ENCODE measurements around the gene ASGR1.
A peak's percentile ranks its signal among the peaks of the same experiment; 100 is the strongest.

Gene ASGR1, protein sequence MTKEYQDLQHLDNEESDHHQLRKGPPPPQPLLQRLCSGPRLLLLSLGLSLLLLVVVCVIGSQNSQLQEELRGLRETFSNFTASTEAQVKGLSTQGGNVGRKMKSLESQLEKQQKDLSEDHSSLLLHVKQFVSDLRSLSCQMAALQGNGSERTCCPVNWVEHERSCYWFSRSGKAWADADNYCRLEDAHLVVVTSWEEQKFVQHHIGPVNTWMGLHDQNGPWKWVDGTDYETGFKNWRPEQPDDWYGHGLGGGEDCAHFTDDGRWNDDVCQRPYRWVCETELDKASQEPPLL

DNA sequence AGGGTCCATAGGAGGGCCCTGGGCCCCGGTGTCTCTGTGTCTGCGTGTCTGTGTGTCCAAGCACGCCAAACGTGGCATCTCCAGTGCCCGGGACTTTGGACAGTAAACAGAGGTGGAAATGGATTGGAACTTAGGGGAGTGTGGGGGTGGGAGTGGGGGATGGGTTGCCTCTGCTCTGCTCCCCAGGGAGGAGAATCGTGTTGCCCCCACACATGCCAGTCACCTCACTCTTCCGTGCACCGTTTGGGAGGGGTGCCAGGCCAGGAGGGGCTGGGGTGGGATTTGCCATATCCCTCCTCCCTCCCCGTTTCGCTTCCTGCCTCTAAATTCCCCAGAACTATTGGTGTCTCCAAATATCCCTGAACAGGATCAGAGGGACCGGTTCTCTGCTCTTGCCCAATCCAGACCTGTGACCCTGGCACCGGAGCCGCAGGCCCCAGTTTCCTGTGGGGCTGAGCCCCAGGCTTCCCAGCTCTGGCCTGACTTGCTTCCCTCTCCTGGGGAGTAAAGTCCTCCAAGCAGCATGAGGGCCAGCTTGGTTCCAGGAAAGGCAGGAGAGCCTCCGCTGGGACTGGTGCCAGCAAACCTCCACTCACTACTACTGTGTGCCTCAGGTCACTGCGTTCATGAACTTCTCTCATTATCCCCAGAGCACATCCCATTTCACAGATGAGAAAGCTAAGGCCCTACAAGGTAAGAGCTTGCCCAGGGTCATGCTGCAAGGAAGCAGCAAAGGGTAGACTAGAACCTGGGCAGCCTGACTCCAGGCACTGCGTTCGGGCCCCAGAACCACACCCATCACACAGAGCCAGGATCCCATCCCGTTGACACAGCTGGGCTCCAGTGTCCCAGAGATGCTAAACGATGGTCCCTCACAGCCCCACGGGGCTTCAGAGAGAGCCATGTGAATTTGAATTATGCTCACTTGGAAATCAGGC is at the start of gene ASGR1:
Gene ASGR1 (minus strand): TSS at position 54 of the 938 bp plus-strand sequence. CDS start 807 bp downstream, outside the sequence.
- no peak for DNase-seq (ENCODE audit: low read depth)

DNA sequence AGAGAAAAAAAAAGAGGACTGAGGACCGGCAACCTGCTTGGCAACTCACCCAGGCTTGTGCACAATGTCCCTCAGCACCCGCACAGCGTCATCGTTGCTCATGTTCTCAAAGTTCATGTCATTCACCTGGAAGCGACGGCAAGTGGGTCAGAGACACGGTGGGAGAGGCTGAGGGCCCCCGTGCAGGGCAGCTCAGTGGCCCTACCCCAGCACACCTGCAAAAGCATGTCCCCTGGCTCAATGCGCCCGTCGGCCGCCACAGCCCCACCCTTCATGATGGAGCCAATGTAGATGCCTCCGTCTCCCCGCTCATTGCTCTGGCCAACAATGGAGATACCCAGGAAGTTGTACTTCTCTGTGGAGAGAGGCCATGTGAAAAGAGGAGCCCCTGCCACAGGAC is 49.8 kb upstream of the ASGR1 start:
- no peak for DNase-seq (ENCODE audit: low read depth)

DNA sequence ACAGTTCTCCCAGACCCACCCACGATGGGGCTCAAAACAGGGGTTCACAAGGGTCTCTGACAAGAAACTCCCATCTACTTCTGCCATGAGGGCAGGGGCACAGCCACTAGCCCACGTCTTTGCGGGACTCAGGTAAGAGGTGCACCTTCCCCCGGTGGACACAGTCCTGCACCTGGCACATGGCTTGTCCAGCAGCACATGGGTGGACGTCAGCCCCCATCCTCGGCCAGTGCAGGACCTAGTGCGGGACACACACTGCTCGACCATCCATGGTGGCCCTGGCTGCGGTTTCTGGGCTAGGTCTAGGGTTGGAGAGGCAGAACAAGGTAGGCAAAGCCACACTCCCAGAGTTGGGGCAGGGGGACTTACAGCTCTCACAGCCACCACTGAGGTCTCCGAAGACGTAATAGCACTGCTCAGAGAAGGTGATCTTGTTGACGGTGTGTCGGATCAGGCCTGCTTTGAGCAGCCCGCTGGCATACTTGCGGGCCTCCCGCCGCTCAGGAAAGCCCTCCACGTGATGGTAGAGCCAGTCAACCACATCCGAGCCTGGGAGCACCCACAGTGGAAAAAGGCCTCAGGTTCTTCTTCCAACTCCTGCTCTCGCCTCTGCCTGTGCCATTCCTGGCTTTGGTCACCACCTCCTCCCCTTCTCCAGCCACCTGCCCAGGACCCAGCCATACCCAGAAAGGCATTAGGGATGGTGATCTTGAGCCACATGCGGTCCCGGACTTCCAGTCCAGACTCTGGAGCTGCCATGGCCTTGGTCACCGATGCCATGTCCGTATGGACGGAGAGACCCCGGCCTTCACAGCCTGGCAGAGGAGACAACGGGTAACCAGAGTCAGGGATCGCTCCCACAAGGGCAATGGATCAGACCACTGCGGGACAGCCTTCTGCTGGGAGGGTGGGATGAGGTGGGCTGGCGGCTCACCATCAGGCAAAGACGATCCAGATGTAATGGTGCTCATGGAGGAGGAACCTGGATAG is 47.8 kb upstream of the ASGR1 start:
- no peak for DNase-seq (ENCODE audit: low read depth)

DNA sequence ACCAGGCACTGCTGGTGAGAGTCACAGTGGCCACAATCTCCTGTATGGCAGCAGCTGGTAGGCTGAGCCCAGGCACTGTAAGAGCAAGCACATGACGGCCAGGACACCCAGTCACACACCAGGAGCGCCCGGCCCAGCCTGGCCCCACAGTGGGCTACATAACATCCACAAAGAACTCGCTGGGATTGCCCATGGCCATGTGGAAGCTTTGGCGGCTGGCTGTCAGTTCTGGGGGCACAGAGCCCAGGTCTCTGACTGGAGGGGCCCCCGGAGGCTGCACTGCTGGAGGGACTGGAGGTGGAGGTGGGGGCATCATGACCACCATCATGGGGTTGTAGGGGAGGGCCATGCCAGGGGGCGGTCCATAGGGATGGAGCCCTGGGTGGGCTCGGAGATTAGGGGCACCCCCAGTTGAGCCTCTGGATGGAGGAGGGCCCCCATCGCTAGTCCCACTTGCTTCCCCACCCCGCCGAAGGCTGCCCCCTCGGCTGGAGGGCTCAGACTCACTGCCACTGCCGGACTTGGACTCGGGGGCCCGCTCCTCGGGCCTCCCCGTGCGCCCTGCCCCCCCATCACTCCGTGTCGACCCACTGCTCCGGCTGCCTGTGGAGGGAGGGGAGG is 46.7 kb upstream of the ASGR1 start:
- no peak for DNase-seq (ENCODE audit: low read depth)

DNA sequence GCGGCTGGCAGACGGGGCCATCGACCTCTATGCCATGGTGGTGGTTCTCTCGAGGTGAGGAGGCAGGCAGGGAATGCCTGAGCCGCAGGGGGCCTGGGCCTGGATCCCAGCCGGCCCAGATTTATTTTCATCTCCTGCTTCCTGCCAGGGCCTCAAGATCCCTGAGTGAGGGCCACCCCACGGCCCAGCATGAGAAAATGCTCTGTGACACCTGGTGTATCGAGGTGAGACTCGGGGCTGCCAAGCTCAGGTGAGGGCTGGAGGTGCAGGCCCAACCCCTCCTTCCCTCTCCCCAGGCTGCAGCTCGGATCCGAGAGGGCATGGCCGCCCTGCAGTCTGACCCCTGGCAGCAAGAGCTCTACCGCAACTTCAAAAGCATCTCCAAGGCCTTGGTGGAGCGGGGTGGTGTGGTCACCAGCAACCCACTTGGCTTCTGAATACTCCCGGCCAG is 45.5 kb upstream of the ASGR1 start:
- DNase-seq (ENCODE audit: low read depth) = no peak

DNA sequence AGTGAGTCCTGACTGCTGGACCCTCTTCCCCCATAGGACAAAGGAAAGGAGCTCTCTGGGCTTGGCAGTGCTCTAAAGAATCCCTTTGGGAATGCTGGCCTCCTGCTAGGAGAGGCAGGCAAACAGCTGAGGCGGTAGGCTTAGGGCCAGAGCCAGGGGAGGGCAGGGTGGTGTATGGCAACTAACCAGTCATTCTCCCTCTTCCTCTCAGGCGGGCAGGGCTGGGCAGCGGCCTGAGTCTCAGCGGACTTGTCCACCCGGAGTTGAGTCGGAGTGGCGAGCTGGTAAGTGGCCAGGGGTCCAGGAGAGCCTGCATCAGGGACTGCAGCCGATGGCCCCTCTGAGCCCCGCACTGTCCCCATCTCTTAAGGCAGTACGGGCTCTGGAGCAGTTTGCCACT is 44.9 kb upstream of the ASGR1 start:
- DNase-seq (ENCODE audit: low read depth) = no peak

DNA sequence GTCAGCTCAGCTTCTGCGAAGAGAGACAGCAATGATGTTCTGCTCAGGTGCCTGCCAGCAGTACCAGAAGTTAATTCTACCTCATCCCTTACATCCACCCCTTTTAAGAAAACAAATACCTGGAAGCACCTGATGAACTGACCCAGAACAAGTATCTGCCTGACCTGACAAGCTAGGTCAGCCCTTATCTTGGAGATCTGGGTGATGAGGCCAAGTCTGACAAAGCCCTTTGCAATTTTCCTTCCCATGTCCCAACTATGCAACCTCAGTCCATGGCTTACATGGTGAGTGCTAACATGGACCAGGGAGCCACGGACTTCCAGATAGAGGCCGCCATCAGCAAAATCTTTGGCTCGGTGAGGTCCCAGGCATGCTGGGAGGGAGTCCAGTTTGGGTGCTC is 44.2 kb upstream of the ASGR1 start:
- DNase-seq (ENCODE audit: low read depth) = no peak

DNA sequence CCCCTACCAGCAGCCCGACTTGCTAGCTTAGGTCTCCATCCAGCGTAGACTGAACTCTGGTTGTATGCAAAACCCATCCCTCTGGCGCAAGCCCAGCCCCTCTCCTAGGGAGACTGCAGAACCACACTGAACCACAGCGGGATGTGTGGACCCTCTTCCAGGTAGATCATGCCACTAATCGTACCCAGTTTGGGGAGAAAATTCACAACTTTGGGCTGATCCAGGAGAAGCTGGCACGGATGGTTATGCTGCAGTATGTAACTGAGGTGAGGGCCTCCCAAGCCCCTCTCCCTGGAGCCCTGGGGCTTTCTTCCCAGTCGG is 43.8 kb upstream of the ASGR1 start:
- no peak for DNase-seq (ENCODE audit: low read depth)

DNA sequence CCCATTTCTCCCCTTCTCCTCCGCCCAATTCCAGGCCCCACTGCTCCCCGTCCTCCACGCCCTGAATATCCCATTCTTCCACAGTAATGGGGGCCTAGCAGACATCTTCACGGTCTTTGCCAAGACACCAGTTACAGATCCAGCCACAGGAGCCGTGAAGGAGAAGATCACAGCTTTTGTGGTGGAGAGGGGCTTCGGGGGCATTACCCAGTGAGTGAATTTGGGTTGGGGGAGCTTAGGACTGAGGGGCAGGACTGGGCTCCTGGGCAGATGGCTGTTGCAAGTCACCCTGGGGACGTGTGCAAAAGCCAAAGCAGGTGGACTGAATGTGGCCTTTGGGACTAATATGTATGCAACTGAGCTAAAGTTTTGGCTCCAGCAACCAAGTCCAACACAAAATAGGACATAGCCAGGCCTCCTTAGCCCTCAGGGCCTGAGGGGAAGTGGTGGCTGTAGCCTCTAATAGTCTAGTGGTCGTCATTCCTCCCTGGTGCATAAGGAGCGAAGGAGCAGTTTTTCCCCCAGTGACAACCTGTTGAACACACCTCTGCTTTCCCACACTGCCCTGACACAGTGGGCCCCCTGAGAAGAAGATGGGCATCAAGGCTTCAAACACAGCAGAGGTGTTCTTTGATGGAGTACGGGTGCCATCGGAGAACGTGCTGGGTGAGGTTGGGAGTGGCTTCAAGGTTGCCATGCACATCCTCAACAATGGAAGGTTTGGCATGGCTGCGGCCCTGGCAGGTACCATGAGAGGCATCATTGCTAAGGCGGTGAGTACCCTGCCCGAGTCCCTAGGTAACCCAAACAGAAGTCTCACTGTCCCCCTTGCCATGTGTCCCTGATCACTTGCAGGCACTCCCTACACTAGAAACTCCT is 43.2 kb upstream of the ASGR1 start:
- no peak for DNase-seq (ENCODE audit: low read depth)

DNA sequence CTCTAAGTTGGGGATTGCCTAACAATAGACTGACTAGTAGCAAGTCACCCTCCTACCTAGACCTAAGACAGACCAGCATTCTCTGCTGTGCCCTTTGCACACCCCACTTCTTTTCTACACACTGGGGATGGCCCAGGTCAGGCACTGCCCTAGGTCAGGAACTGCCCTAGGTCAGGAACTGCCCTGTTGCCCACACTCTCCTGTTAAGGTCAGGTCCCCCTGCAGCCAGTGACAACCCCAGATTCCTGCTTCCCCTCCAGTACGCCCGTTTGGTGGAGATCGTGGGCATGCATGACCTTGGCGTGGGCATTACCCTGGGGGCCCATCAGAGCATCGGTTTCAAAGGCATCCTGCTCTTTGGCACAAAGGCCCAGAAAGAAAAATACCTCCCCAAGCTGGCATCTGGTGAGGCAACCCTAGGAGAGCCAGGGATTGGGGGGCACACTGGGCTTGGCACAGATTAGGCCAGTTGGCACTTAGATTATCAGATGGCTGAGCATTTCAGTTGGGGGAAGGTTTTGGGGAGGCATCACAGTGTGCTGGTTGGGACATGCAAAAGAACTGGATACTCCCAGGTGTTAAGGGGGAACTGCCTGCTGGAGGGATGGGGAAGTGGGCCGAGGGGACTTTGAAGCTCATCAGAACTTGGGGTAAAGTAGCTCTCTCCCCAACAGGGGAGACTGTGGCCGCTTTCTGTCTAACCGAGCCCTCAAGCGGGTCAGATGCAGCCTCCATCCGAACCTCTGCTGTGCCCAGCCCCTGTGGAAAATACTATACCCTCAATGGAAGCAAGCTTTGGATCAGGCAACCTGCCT is 42.3 kb upstream of the ASGR1 start:
- DNase-seq (ENCODE audit: low read depth) = no peak

DNA sequence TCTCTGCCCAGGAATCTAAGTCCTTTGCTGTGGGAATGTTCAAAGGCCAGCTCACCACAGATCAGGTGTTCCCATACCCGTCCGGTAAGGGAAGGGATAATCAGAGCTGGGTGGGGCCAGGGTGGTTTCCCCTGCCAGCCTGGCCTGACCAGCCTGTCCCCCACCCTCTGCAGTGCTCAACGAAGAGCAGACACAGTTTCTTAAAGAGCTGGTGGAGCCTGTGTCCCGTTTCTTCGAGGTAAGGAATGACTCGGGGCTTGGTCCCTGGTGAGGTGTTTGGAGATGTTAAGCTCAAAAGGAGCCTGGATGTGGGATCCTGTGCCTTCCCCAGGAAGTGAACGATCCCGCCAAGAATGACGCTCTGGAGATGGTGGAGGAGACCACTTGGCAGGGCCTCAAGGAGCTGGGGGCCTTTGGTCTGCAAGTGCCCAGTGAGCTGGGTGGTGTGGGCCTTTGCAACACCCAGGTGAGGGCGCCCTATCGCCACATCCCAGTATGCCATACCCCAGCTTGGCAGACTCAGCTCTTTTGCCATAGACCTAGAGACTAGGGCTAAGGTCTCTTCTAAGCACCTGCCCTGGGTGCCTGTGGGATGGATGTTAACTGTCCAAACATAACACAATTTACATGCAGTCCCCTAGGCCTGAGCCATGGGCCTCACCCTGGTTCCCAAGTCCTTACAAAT is 41.6 kb upstream of the ASGR1 start:
- peak; percentile 38 for DNase-seq (ENCODE audit: low read depth)

DNA sequence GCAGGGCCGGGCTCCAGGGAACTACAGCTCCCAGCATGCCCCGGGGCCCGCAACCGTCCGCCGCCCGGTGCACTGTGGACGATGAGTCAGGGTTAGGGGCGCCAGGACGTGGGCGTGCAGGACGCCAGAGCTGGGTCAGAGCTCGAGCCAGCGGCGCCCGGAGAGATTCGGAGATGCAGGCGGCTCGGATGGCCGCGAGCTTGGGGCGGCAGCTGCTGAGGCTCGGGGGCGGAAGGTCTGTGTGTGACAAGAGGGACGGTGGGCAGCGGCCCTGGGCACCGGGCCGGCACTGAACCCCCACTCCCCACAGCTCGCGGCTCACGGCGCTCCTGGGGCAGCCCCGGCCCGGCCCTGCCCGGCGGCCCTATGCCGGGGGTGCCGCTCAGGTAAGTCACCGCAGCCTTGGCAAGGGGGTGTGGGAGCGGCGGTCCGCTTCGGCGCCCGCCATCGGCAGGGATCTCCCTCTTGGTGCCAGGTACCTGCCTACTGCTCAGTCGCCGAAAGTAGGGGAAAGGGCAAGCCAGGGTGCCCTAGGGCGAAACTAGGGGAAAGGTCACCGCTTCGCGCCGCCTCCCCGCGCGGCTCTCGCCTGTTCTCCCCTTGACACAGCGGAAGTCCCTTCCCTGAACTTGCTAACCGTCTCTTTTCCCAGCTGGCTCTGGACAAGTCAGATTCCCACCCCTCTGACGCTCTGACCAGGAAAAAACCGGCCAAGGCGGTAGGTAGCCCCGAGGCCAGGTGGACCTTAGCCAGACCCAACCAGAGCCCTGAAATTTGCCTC is 40.8 kb upstream of the ASGR1 start, which contains the start of the genes ACADVL and DLG4:
Gene ACADVL (plus strand): TSS at position 127 of the 781 bp plus-strand sequence. CDS start 47 bp downstream, at position 174.
Gene DLG4 (minus strand): TSS at position 25 of the 781 bp plus-strand sequence.
- DNase-seq (ENCODE audit: low read depth) = peak; percentile 71

DNA sequence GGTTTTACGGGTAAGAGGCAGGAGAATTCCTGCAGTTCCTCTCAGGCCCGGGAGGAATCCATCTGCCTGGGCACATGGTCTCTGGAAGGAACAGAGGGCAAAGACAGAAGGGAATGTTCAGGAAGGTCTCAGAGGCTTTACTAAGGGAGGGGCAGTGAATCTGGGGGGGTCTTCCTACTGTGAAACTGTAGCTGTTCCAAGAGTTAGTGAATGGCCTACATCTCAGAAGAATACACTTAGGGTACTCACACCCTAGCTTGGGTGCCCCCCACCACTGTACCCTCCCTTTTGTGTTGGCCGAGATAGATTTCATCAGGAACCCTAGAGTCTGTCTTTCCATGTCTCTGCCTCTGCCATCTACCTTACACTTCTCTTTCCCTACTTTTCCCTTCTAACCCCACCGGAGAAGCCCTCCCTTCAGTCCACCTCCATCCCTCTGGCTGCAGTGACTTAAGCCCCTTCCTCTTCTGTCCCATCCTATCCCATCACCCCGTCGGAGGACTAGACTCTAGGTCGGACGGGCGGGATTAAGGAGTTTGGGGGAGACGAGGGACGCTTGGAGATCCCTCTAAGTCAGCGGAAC is 40.1 kb upstream of the ASGR1 start:
- DNase-seq (ENCODE audit: low read depth) = no peak

DNA sequence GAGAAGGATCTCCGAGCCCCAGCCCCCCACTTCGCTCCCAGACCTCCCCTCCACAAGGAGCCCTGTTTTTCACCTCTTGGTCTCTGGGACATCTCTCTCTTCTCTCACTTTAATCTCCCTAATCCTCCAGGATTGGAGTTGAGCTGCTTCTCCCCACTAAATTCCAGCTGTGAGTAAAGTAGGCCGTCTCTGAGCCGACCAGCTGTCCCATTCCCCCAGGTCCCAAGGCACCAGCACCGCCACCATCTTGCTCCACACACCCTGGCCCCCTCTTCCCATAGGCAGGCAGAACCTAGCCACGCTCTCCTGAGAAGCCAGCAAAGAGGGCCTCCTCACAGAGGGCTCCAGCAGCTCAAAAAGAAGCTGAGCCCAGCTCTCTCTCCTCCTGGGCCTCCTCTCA is 39.6 kb upstream of the ASGR1 start:
- no peak for DNase-seq (ENCODE audit: low read depth)

DNA sequence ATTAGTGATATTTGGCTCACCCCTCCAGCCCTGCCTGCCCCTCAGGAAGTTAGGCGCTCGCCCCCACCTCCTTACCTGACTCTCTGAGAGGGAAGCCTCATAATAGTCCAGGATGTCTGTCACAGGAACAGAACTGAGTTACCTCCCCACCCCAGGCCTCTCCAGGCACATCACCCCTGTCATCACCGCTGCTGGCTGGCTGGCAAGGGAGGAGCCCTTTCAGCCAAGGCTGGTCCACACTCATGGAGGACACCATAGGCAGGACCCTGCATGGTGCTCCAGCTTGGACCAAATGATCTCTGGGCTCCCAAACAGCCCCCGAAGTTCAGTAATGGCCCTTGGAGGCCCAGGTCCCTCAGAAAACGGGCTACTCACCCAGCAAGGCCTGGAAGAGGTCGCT is 39.0 kb upstream of the ASGR1 start:
- no peak for DNase-seq (ENCODE audit: low read depth)

DNA sequence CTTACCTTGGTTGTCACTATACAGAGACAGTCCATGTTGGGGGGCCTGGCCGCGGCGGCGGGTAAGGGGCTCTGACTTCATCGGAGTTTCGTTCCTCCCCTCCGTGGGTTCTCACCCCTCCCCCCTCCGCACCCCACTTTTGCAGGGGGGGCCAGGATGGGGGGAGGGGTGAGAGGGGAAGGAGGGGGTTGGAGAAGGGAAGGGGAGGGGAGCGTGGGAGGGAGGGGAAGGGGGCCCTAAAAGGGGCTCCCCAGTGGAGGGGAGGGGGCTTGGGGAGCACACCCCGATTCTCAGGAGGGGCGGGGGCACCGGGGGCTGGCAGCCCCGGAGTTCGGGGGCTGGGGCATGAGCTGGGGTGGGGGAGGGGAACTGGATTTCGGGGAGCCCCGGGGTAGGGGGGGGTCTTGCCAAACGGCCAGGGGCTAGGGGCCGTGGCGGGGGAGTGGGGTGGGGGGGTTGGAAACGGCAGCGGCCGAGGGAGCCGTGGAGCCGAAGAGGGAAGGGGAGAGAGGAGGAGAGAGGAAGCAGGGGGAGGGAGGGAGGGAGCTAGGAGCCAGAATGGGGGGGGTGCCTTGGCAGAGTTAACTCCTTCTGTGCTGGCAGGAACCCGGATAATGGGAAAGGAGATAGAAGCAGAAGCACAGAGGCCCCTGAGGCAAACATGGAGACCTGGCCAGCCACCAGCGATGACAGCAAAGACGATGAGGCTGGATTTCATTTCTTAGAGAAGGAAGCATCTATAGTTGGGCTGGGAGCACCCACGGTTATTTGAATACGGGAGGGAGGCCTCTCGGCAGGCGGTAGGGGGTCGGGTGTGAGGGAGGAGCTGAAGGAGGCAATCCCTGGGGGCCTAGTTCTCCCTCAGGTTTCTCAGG is 38.2 kb upstream of the ASGR1 start:
- DNase-seq (ENCODE audit: low read depth) = no peak

All from activated T-helper 9 cell treated with anti-CD3 and anti-CD28 coated beads, Interleukin-2, amount 50 U/mL, for 16 hours (primary cell).